GM13976 (cell line): ENCODE measurements around the gene PDGFRB.

Experiments
- DNase-seq: peaks from one replicate; pipeline ENCODE4 v3.0.0; 2012; ENCODE audit warnings: low spot score
- CTCF ChIP-seq: IDR thresholded peaks from 2 replicates; pipeline ENCODE4 v1.5.1; 2012; ENCODE audit warnings: borderline replicate concordance, mild to moderate bottlenecking; ENCODE audit not compliant: insufficient read depth; ENCODE audit errors: extremely low read depth, missing control alignments, control extremely low read depth
- in situ Hi-C: fragments of 300-500 bp; cut with MboI; formaldehyde crosslinking; loops from one replicate; pipeline ENCODE4 v1.12.0; 2022; ENCODE audit warnings: low sequenced_read_pairs, mixed read lengths, inconsistent platforms; ENCODE audit not compliant: unreplicated experiment

The PDGFRB gene

DNA sequence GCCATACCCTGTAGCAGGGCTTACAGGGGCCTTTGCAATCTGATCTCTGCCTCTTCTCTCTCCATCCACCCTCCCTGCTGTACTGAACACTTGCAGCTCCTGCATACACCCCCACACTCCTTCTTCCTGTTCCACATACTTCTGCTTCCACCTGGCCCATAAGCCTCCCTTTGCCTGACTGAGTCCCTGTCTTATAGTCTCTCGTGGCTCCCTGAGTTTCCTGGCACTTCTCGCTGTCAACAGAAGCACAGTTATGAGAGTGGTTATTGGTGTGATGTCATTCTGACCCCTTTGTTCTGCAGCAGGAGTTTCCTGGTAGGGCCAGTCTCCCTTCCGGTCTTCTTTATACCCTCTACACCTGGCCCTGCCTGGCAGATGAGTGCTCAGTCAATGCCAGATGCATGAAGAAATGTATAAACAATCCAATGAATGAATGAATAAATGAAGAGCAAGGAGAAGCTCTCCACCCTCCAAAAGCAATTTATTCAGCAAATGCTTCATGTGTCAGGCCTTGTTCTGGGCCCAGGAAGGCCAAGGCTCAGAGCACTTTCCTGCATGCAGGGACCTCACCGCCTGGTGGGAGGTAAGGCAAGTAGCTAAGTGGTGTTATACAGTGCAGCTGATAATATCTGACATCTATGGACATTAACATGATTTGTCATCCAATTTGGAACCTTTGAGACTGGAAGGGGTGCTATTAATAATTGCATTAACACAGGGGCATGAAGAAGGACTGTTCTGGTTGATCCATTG is 48.8 kb downstream of the PDGFRB start:
- no peak for TF ChIP-seq CTCF
- in situ Hi-C loops, result no loop called here
- peak; percentile 9 for DNase-seq

DNA sequence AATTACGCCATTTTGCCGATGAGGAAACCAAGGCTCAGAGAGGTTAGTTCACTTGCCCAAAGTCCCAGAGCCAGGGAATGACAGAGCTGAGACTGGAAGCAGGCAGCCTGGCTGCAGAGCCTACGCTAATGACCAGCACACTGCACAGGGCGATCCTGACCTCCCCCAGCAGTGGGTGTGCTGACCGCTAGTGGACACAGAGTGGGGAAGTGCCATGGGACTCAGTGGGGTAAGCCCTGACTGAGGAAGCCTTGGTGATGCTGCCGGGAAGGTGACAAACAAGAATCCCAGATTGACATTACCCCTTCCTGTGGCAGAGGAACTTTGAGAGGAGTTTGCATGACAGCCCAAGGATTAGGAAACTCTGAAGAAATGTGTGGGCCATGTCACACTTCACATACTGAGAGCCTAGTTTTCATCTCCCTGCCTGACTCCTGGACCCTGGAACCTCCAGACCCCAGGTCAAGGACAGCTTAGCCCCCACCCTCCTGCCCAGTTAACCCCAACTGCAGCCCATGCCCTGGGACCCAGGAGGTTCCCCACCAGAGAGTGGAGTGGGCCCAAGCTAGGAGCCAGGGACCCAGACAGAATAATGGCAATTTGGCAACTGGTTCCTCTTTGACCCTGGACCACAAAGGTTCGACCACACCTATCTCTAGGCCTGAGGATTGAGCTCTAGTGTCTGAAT is 49.6 kb downstream of the PDGFRB start:
- TF ChIP-seq CTCF, result no peak
- in situ Hi-C loops, result no loop called here
- DNase-seq, result no peak

GRCh38 chr5:150104550-150104870 is 51.1 kb downstream of the PDGFRB start:
- no peak for TF ChIP-seq CTCF
- DNase-seq, result no peak
- in situ Hi-C loops, result no loop called here

DNA sequence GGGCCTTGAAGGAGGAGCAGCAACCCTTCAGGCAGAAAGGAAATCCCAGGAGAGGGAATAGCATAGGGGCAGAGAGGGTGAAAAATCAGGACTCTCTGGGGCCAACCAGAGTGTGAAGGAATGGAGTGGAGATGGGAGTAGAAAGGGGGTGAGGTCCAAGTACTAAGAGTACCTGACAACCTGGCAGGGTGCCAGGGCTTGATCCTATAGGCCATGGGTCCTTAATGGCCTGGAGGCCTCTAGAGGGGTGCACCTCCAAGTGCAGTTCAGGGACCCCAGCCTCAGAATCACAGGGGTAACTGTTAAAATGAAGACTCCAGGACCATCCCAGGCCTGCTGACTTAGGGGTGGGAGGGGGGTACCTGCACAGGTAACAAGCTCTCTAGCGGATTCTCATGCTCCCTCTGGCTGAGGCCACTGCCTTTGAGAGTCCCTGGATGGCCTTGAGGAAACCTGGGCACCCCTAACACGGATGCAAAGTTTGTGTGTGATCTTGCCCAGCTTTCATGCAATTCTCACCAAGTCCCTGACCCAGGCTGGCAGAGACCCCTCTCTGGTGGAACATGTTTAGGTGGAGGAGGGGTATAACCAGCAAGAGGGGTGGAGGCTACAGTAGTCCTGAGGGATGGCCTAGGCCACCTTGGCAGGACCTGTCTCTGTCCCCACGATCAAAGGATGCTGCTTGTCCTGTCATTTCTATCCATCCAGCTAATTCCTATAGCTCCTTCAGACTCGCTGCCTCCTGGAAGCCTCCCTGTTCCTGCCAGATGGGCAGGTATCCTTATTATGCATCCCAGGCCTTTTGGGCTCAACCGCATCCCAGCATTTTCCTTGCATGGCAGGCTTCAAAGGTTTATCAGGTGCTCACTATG is 51.7 kb downstream of the PDGFRB start:
- TF ChIP-seq CTCF, result no peak

DNA sequence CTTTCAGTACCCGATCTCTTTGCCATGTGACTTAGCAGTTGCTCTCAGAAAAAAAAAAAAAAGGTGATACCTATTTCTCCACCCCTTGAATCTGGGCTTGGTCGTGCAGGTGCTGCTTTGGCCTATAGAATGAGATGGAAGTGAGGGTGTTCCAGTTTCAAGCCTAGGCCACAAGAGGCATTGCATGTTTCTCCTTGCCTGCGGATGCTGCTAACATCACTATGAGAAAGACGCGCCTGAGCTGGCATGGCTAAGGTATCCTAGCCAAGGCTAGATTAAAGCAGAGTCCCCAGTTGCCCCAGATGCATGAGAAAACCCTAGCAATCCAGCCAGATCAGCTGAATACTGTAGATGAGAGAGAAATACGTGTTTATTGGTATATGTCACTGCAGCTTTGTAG is 54.6 kb downstream of the PDGFRB start:
- no peak for DNase-seq
- in situ Hi-C loops, result no loop called here
- TF ChIP-seq CTCF, result no peak

More for the DNA sequence above, 51.7 kb downstream of the PDGFRB start:
- DNase-seq, result no peak
- in situ Hi-C loops, result no loop called here

- no peak for TF ChIP-seq CTCF
- in situ Hi-C loops, result no loop called here
- no peak for DNase-seq
Measured at GRCh38 chr5:150097152-150097551, 58.5 kb downstream of the PDGFRB start.
